NCI-H510A (cell line): Measurements from ENCODE around the gene MYO15B.

Experiments used
- DNase-seq: peaks from one replicate; lab custom pipeline; 2025; lab: John Stamatoyannopoulos, UW

The MYO15B gene

GRCh38 chr17:75666959-75667790 is 79.6 kb downstream of the MYO15B start, which contains the start of the genes RECQL5 and SAP30BP:
Gene RECQL5, minus strand, starts transcription at chr17:75667154. Its CDS starts 597 bp downstream, at chr17:75666557.
Gene SAP30BP, plus strand, starts transcription at chr17:75667338. Its CDS starts 35 bp downstream, at chr17:75667373.
- DNase-seq = peak; percentile 97

- no peak for DNase-seq
Observed at GRCh38 chr17:75667825-75668224, 80.2 kb downstream of the MYO15B start.

- DNase-seq = no peak
Observed at GRCh38 chr17:75668489-75668888, 80.9 kb downstream of the MYO15B start.

- no peak for DNase-seq
Observed at GRCh38 chr17:75670868-75671267, 83.3 kb downstream of the MYO15B start.

- no peak for DNase-seq
Observed at GRCh38 chr17:75672011-75672410, 84.4 kb downstream of the MYO15B start.

GRCh38 chr17:75673487-75673886 is 85.9 kb downstream of the MYO15B start:
- DNase-seq = no peak
